Fibroblast of the aortic adventitia (primary cell): ENCODE measurements around the gene MUC13. TPM values are rescaled to one million over a fixed set of nuclear protein-coding genes. Genes with fewer than 3 reads are reported as not detected.

ENCODE experiments used
- total RNA-seq: library from RNA; depleted of rRNA; stranded (reverse); fragments of >200 nt; gene quantifications from 2 replicates; pipeline ENCODE4 v1.2.3, GENCODE V29; 2012; ENCODE audit warnings: low replicate concordance

MUC13 gene
- total RNA-seq, 1 donor = not detected

Other genes starting within 250 kb of the MUC13 start
- 28.6 and 83.3 TPM in 2 replicates for gene UMPS, start 204.3 kb downstream of the MUC13 start, total RNA-seq
- 308 and 429 TPM in 2 replicates for gene ITGB5, start 47.4 kb downstream of the MUC13 start, total RNA-seq
- gene HEG1, start 121.2 kb upstream of the MUC13 start, total RNA-seq = 198 and 256 TPM in 2 replicates